ENCODE measurements around the gene GOSR1.
"Not testable (repeated sequence)": the region's sequence is repeated elsewhere in the genome, so short reads cannot be mapped to it uniquely, and the experiment has no call there.

GRCh38 chr17:30458797-30459413, 18.3 kb upstream of the GOSR1 start:
- not testable (repeated sequence) for TF ChIP-seq CTCF (conservative IDR thresholded peaks at IDR 0.05 in 1 of 2, IDR thresholded peaks at IDR 0.05 in 1 of 2; ENCODE audit: low read depth in 1 of 2, low read length in 2 of 2); EZH2 (IDR thresholded peaks at IDR 0.05; ENCODE audit: low read length, missing control alignments)

Data from fibroblast of lung (primary cell).